Skeletal muscle satellite cell (primary cell): ENCODE data around the gene LGI4. TPM values are rescaled to one million over a fixed set of nuclear protein-coding genes. Genes with fewer than 3 reads are reported as not detected.

Experiments
- H3K27me3 ChIP-seq: 2 replicates; pipeline ENCODE4 v1.7.0; 2013; ENCODE audit warnings: low read length; ENCODE audit not compliant: control insufficient read depth, insufficient read depth
- H3K36me3 ChIP-seq: 2 replicates; pipeline ENCODE4 v1.7.0; 2013; ENCODE audit warnings: mild to moderate bottlenecking, control low read depth, low read length; ENCODE audit not compliant: insufficient read depth
- H3K4me1 ChIP-seq: 2 replicates; pipeline ENCODE4 v1.7.0; 2013; ENCODE audit warnings: low read length; ENCODE audit not compliant: control insufficient read depth, insufficient read depth
- H3K4me2 ChIP-seq: 2 replicates; pipeline ENCODE4 v1.7.0; 2013; ENCODE audit warnings: mild to moderate bottlenecking, low read length
- H3K4me3 ChIP-seq: 2 replicates; pipeline ENCODE4 v1.7.0; 2013; ENCODE audit warnings: low read length
- H3K9ac ChIP-seq: 2 replicates; pipeline ENCODE4 v1.7.0; 2013; ENCODE audit warnings: mild to moderate bottlenecking, low read depth, low read length, moderate library complexity
- H3K9me3 ChIP-seq: replicated peaks from 2 replicates; pipeline ENCODE4 v1.7.0; 2013; ENCODE audit warnings: mild to moderate bottlenecking, control low read depth, low read length
- total RNA-seq: library from RNA; depleted of rRNA; stranded (reverse); fragments of >200 nt; gene quantifications from 2 replicates; pipeline ENCODE4 v1.2.3, GENCODE V29; 2012; rRNA removed

Gene LGI4
- total RNA-seq = 0.44 TPM in 1 of 2 replicates, not detected in the other

DNA sequence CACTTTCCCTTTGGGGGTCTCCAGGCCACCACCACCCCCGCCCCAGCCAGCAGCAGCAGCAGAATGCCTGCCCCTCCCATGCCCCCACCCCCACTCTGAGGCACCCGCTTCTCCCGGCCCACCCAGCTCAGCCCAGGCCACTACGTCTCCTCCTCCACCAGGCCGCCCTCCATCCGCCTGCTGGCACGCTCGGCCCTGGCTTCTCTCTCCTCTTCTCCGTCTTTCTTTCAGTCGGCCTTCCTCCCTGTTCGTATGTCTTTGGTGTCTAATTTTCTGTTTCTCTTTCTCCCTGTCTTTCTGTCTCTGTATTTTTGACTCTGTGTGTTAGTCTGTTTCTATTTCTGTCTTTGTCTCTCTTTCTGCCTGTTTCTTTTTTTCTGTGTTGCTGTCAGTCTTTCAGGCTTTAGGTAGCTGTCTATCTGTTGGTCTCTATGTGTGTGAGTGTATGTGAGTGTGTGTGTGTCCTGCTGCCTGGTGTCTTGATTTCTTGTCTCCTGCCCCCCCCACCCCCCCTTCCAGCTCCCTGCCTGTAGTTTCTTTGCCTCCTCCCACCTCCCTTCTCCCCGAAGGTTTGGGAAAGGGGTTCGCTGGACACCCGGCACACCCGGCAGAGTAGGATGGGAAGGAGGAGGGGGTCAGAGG is at the start of gene LGI4:
LGI4 (minus strand) TSS at position 459 of the 642 bp plus-strand sequence; CDS start at position 80, 379 bp downstream.
- peaks cover 11% of the 10 kb centered on the region for H3K4me1 ChIP-seq
- H3K27me3 ChIP-seq = peaks cover 68% of the 10 kb centered on the region
- no peak within 1 kb of the TSS for H3K4me2 ChIP-seq
- no peaks in the 10 kb centered on the region for H3K36me3 ChIP-seq
- no peak within 1 kb of the TSS for H3K9ac ChIP-seq
- no peaks in the 10 kb centered on the region for H3K9me3 ChIP-seq
- no peak within 1 kb of the TSS for H3K4me3 ChIP-seq

DNA sequence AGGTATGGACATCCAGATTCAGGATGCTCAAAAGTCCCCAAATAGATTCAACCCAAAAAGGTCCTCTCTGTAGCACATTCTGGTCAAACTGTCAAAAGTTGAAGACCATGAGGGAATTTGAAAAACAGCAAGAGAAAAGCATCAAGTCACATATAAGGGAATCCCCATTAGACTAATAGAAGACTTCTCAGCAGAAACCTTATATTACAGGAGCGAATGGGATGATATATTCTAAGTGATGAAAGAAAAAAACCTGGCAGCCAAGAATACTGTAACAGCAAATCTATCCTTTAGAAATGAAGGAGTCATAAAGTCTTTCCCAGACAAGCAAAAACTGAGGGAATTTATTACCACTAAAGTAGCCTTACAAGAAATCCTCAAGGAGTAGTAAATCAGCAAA is 49.4 kb upstream of the LGI4 start:
- Histone ChIP-seq H3K4me2 (no peak overlapping the region), H3K27me3 (no peaks in the 10 kb centered on the region), H3K9me3 (no peaks in the 10 kb centered on the region), H3K4me1 (no peaks in the 10 kb centered on the region), H3K9ac (no peak overlapping the region), H3K4me3 (no peak overlapping the region), H3K36me3 (no peaks in the 10 kb centered on the region)

DNA sequence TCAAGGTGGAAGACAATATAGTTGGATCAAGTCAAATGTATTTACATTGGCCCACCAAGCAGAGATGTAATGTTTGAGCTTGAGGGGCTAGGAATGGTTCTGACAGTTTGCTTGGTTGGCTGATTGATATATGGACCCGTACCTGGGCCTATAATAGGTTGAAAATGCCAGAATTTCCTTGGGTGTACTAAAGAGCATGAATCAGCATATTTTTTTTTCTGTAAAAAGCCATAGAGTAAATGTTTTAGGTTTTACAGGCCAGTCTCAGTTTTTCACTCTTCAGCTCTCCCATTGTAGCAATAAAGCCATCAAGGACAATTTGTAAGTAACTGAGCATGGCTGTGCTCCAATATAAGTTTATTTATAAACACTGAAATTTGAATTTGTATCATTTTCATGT is 46.5 kb upstream of the LGI4 start:
- Histone ChIP-seq H3K36me3 (no peaks in the 10 kb centered on the region), H3K9ac (no peak overlapping the region), H3K27me3 (peaks cover 3% of the 10 kb centered on the region), H3K4me2 (no peak overlapping the region), H3K9me3 (no peaks in the 10 kb centered on the region), H3K4me3 (no peak overlapping the region), H3K4me1 (no peaks in the 10 kb centered on the region)

DNA sequence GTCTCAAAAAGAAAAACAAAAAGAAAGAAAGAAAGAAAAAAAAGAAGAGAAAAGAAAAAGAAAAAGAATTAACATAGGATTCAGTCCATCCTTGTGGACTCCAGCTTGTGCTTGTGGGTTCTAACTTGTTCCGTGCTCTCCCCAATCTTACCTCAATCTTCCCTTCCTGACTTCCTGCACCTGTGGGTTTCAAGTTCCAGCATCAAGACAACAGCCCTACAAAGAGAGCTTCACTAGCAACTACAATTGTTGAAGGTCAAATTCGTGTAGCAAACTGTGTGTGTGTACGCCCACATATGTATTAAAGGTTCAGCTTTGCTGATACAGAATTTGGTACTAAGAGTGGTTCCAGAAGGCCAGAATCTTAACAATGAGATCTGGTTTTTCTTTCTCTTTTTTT is 45.0 kb upstream of the LGI4 start:
- Histone ChIP-seq H3K9me3 (no peaks in the 10 kb centered on the region), H3K4me1 (no peaks in the 10 kb centered on the region), H3K36me3 (no peaks in the 10 kb centered on the region), H3K27me3 (peaks cover 3% of the 10 kb centered on the region), H3K4me3 (no peak overlapping the region), H3K9ac (no peak overlapping the region), H3K4me2 (no peak overlapping the region)

DNA sequence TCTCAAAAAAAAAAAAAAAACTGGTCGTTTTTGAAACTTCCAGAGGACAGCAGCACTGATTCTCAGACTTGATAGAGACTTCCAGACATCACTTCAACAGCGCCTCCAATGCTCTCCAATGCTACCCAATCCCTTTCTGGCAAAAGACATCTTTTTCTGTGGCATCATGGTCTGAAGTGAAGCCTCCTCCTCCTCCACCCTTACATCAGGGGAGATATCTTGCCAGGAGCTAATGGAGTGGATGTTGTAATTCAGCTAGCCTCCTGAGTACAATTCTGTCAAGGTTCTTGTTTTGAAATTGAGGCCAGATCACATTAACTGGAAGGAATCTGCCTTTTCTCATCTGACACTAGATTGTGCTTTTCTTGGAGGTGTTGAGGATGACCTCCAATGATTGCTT is 43.8 kb upstream of the LGI4 start:
- H3K4me2 ChIP-seq = no peak overlapping the region
- no peak overlapping the region for H3K9ac ChIP-seq
- no peaks in the 10 kb centered on the region for H3K36me3 ChIP-seq
- no peaks in the 10 kb centered on the region for H3K9me3 ChIP-seq
- no peak overlapping the region for H3K4me3 ChIP-seq
- peaks cover 3% of the 10 kb centered on the region for H3K27me3 ChIP-seq
- H3K4me1 ChIP-seq = no peaks in the 10 kb centered on the region

DNA sequence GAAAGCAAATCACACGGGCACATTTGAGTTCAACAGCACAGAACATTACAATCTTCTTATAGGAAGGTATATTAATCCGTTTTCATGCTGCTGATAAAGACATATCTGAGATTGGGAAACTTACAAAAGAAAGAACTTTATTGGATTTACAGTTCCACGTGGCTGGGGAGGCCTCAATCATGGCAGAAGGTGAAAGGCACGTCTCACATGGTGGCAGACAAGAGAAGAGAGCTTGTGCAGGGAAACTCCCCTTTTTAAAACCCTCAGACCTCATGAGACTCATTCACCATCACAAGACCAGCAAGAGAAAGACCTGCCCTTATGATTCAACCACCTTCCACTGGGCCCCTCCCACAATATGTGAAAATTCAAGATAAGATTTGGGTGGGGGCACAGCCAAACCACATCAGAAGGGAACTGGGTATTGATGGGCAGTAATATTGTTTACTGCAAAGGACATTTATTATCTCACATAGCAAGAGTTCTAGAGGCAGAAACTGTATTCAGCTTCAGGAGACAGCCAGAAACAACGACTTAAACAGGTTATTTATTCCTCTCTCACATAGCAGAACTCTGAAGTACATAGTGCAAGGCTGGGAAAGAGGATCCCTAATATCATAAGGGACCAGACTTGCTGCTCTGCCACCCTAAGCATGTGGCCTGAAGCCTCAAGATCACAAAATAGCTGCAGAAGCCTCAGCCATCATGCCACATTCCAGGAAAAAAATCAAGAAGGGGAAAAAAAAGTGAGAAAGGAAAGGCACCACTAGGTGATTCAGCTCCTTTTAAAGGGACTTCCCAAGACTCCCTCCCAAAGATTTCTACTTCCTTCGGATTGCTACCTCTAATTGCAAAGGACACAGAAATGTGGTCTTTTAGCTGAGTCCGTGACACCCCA is 42.8 kb upstream of the LGI4 start:
- Histone ChIP-seq H3K4me3 (no peak overlapping the region), H3K27me3 (peaks cover 3% of the 10 kb centered on the region), H3K9me3 (no peaks in the 10 kb centered on the region), H3K36me3 (no peaks in the 10 kb centered on the region), H3K4me1 (no peaks in the 10 kb centered on the region), H3K4me2 (no peak overlapping the region), H3K9ac (no peak overlapping the region)

DNA sequence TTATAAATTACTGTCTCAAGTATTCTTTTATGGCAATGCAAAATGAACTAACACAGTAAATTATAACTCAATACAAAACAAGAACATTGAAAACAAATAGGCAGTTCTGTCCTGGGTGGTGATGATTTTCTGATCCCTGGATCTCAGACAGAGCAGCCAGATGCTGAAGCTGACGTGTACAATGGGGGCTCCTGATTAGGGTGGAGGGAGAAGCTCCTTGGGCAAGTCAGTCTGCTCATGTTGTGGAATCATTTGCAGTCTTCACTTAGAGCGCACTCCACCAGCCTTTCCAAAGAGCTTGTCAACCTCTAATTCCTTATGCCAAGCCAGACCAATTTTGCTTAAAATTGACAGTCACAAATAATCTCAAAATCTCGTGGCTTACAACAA is 41.3 kb upstream of the LGI4 start:
- H3K9ac ChIP-seq = no peak overlapping the region
- no peak overlapping the region for H3K4me2 ChIP-seq
- no peaks in the 10 kb centered on the region for H3K36me3 ChIP-seq
- no peaks in the 10 kb centered on the region for H3K4me1 ChIP-seq
- H3K9me3 ChIP-seq = no peaks in the 10 kb centered on the region
- peaks cover 3% of the 10 kb centered on the region for H3K27me3 ChIP-seq
- H3K4me3 ChIP-seq = no peak overlapping the region

DNA sequence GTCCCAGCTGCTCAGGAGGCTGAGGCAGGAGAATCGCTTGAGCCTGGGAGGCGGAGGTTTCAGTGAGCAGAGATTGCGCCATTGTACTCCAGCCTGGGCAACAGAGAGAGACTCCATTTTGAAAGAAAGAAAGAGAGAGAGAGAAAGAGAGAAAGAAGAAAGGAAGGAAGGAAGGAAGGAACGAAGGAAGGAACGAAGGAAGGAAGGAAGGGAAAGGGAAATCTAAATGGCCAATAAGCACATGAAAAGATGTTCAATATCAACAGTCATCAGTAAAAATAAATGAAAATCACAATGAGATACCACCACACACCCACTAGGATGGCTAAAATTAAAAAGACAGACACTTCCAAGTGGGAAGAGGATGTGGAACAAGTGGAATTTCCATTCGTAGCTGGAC is 39.4 kb upstream of the LGI4 start:
- no peaks in the 10 kb centered on the region for H3K36me3 ChIP-seq
- no peaks in the 10 kb centered on the region for H3K4me1 ChIP-seq
- H3K9ac ChIP-seq = no peak overlapping the region
- H3K4me3 ChIP-seq = no peak overlapping the region
- H3K9me3 ChIP-seq = no peaks in the 10 kb centered on the region
- peaks cover 3% of the 10 kb centered on the region for H3K27me3 ChIP-seq
- H3K4me2 ChIP-seq = no peak overlapping the region

DNA sequence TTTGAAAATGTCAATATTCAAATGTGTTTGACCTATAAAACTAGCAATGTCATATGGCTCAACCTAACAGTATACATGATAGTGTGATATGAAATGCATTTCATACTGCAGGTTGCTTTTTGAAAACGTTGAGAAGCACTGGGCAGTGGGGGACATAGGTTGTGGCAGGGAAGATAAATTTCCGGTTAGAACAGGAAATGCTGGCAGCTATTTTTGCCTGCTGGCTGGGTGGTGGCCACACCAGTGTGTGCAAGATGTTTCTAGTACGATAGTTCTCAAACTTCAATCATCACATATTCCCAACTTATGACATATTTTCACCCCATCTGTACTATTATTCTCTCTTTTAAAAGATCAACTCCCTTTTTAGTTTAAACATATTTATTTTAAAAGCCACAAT is 36.9 kb upstream of the LGI4 start:
- no peaks in the 10 kb centered on the region for H3K9me3 ChIP-seq
- no peak overlapping the region for H3K4me2 ChIP-seq
- no peak overlapping the region for H3K9ac ChIP-seq
- H3K27me3 ChIP-seq = no peaks in the 10 kb centered on the region
- H3K36me3 ChIP-seq = peaks cover 8% of the 10 kb centered on the region
- H3K4me1 ChIP-seq = no peaks in the 10 kb centered on the region
- no peak overlapping the region for H3K4me3 ChIP-seq

DNA sequence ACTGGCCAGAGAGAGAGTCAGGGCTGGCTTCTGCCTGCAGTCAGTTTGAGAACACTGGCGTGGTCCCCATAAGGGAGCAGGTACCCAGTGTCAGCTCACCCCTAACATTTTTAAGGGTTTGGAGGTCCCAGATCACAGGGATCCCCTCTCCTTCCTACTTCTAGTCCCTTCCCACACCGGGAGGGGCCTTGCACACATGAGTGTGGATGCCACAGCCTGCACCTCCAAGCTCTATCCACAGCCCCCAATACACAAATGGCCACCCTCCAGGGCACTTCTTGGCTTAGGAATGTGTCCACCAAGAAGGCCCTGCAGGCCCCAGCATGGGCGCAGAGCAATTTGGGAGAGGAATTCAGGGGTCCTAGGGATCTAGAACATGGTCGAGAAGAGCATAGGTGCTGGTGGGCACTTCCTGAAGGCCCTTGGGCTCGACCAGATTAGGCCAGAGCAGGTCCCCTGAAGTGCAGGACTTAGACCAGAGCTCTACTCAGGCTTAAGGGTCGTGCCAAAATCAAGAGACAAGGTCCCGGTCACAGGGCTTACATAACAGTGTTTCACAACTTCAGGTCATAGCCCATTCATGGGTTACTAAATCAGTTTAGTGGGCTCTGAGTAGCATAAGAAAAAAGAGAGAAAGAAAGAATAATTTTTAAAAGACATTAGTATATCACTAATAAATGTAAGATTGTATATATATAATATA is 35.7 kb upstream of the LGI4 start:
- H3K4me3 ChIP-seq = no peak overlapping the region
- H3K4me2 ChIP-seq = no peak overlapping the region
- no peak overlapping the region for H3K9ac ChIP-seq
- no peaks in the 10 kb centered on the region for H3K4me1 ChIP-seq
- peaks cover 20% of the 10 kb centered on the region for H3K36me3 ChIP-seq
- no peaks in the 10 kb centered on the region for H3K27me3 ChIP-seq
- peaks cover 4% of the 10 kb centered on the region for H3K9me3 ChIP-seq

DNA sequence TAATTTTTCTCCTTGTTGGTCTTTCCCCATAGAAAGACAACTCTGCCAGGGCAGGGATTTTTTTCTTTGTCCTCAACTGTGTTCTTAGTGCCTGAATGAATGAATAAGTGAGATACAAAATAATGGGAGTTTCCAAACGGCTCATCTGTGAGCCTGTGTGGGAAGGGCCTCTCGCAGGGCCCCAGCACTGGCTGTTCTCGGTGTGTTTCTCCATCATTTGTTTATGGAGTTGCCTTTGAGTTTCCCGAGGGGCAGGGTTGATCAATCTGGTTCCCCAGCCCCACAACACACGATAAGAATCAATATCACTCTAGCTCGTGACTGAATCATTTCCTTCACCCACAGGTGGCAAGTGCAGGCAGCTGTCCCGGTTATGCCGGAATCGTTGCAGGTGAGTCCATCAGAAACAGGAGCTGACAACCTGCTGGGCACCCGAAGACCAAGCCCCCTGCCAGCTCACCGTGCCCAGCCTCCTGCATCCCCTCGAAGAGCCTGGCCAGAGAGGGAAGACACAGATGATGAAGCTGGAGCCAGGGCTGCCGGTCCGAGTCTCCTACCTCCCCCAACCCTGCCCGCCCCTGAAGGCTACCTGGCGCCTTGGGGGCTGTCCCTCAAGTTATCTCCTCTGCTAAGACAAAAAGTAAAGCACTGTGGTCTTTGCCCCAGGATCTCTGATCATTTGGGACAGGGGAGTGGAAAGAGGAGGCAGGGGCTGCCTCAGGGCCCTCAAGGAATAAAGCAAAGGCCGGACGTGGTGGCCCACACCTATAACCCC is 34.5 kb upstream of the LGI4 start:
- no peak overlapping the region for H3K9ac ChIP-seq
- H3K4me2 ChIP-seq = no peak overlapping the region
- no peaks in the 10 kb centered on the region for H3K4me1 ChIP-seq
- peaks cover 7% of the 10 kb centered on the region for H3K9me3 ChIP-seq
- H3K27me3 ChIP-seq = no peaks in the 10 kb centered on the region
- no peak overlapping the region for H3K4me3 ChIP-seq
- peaks cover 31% of the 10 kb centered on the region for H3K36me3 ChIP-seq
